NCI-H345 (cell line): ENCODE results near the gene SHANK2.
"Not testable (repeated sequence)": the region's sequence is repeated elsewhere in the genome, so short reads cannot be mapped to it uniquely, and the experiment has no call there.

Experiments used
- DNase-seq: peaks from one replicate; lab custom pipeline; 2025; lab: John Stamatoyannopoulos, UW

The SHANK2 gene

DNA sequence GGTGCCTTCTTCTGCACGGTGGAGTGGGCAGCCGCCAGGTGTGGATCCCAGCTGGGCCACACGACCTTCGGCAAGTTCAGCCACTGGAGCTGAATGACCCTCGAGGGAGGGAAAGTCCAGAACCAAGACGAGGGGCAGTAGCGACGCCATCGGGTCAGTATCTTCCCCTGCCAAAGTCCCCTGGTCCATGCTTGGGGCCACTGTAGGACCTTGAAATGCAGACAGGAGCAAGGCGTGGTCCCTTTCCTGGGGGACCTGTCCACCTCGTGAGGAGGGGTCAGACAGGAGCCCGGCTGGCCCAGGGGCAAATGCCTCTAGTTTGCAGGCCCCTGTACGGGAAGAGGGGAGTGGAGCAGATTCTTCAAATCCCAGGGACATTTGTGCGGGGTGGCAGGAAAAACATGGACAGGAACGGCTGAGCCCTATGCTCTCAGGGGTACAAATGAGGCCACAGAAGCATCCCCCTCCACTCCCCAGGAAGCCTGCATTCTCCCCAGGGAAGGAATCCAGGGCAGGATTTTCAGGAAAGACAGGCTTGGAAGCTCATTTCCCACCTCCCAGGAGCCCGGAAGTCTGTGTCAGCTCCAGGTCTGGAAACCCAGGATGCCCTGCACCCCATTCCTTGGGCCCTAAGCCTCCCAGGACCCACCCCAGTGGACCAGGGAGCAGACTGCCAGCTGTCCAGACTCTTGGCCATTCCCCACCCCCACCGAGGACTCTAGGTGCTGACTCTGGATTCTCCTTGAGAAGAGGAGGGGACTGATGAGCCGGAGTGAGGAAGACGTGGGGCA lies 6.6 kb downstream of the SHANK2 start:
- DNase-seq: no peak

DNA sequence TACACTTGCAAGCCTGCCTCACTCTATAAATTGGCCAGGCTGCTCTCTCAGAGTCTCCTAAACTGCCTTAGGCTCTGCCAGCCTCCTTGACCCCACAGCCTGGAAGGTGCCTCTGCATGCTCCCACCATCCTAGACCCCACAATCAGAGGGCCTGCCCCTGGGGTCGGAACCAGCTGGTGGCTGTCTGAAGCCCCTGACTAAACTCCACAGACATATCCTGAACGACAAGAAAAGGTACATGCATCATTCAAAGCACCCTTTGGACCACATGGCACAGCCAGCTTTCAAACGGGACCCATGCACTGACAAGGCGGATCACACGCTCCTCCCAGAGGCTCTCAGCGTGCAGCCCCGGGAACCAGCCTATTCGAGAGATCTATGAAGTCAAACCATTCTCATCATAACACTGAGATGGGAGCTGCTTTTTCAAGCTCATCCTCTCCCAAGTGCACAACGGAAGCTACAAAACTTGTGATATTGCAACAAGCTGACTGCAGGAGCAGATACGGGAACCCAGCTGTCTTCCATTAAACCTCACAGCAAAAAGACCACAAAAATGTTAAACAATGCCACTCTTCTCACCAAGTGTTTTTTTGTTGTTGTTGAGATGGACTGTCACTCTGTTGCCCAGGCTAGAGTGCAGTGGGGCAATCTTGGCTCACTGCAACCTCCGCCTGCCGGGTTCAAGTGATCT lies 8.1 kb downstream of the SHANK2 start:
- DNase-seq: no peak

DNA sequence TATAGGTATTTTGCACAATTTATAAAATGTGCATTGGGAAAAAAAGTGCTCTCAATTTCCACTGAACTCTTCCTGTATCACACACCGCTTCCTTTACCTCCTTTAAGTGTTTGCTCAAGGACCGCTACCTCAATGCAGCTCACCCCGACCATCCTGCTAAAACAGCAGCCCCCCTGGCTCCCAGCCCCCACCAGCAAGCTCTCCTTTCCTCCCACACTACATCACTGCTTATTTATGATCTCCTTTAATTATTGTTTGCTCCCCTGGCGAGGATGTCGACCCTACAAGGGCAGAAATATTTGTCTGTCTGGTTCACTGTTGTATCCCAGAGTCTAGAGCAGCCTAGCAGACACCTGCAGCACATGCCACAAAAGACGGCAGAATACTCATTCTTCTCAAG lies 10.0 kb downstream of the SHANK2 start:
- DNase-seq: no peak

DNA sequence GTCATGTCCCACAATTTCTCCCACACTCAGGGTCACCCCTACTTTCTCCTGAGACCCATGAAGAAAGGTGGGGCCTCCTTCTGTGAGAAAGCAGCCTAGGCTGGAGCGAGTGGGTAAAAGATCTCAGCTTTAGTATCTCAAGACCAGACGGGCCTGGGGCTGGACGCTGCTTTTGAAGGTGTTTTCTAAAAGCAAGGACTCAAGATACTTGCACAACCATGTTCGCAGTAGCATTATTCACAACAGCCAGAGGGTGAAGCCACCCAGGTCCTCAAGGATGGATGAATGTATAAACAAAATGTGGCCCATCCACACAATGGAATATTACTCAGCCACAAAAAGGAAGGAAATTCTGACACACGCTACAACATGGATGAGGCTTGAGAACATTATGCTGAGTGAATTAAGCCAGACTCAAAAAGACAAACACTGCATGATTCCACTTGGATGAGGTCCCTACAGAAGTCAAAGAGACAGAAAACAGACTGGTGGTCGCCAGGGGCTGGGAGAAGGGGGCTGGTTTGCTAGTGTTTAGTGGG lies 10.6 kb downstream of the SHANK2 start:
- DNase-seq: no peak

DNA sequence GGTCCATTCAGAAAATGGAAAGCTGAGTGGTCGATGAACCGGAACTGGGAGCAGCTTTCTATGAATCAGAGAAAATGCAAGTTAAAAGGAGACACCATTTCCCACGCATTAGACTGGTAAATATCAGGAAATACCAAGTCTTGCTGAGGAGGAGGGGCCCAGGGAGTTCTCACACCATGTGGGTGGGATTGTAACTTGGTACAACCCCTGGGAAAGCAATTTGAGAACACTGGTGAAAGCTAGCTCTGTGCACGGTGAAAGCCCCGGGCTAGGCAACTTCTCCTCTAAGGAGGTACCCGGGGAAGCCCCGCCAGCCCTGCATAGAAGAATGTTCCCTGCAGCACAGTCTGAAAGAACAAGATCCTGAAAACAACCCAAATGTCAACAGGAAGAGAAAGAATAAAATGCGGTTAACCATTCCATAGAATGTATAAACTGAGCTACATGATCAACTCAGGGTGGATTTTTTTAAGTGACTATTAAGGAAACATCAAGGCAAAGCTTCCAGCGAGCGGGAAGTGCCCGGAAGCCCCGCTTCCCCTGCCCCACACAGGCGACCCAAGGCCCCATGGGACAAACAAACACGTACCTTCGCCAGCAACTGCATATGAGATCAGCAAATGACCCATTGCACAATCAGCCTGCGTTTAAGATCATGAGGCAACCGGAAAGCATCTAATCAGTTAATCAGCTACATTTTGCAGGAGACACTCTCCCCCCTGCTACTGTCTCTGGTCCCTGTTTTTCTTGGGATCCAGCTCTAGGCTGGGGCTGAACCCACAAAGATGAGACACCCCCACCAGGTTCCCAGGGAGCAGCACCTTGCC lies 11.3 kb downstream of the SHANK2 start:
- no peak for DNase-seq

DNA sequence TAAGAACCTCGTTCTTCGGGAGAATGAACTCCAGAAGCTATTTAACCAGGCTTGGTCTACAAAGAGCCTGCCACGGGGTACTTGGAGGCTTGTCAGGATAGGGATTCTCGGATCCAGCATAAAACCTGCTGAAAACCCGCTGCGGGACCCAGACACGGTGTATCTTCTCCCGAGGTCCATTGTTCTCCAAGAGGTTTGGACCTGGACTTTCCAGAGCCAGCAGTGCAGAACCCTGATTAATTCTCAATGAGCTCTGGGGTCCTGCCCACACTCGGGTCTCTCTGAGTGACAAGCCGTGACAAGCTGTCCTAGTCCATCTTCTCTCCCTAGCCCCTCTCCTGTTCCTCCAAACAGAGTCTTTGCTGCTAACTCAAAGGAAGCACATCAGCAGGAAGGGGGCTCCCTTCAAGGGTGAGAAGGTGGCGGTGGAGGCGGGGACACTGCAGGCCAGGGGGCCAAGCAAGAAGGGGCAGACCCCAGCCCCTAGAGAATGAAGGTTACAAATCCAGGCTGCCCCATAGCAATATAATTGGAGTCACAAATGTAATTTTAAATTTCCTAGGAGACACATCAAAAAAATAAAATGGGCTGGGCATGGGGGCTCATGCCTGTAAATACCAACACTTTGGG lies 12.2 kb downstream of the SHANK2 start:
- no peak for DNase-seq

DNA sequence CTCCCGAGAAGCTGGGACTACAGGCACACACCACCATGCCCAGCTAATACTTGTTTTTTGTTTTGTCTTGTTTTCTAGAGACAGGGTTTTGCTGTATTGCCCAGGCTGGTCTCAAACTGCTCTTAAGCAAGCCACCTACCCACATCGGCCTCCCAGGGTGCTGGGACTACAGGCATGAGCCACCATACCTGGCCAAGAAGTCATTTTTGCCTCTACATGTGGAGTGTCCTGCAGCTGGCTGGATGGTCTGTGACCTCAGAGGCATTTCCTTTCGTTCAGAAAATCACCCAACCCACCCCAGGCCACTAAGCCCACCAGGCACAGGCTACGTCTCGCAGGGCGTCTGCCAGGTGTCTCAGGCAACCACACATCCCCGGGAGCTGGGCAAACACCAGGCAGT lies 12.8 kb downstream of the SHANK2 start:
- DNase-seq: no peak

DNA sequence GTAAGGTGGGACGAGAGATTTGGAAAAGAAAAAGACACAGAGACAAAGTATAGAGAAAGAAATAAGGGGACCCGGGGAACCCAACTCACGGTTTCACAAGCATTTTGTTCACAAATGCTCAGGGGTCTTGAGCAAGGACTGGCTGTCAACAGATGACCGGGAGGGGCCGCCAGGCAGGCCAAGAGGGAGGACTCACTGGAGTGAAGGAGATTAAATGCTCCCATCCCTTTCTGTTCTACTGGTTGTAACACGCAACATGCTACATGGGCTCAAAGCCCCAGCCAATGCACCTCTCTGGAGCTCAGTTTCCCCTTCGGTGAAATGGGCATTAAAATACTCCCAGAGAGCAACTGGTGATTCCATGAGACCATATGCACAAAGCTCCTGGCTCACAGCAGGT lies 13.4 kb downstream of the SHANK2 start:
- DNase-seq: no peak

DNA sequence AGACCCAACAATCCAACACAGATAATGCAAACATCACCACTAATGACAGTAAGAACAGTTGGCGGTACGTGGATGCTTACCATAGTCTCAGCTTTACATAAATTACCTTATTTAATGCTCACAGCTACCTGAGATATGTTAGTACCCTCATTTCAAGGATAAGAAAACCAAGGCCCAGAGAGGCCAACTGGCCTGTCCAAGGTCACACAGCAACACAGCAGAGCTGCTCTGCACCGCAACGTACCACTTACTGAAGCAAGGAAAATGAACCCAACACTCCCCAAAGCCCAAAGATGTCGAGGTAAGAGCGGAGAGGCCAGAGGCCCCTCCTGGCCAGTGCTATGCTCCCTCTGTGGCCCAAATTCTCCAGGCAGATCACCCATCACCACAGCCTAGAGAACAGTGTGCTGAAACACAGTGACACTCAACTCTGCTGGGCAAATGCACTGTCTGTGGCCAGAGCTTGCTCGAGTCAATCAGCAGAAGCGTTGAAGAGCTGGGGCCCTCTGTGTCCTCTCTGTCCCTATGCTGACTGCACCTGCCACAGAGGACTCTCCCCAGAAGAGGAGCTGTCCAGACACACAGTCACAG lies 14.0 kb downstream of the SHANK2 start:
- no peak for DNase-seq

DNA sequence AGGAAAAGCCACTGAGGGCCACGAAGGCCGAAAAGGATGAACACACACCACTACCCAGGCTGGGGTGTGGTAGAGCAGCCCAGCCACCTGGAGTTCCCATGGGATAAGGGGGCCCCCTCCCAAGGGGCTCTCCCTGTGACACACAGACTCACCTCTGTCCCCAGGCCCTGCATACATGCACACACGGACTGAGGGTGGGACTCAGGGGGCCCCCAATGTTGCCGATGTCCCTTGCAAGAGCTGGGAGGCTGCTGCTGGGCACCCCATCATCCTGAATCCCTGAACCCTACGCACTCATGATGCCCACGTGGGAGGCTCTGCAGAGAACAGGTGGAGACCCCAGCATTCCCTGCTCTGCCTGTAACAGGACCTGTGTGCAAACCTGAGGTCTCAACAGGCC lies 14.5 kb downstream of the SHANK2 start:
- DNase-seq: no peak

DNA sequence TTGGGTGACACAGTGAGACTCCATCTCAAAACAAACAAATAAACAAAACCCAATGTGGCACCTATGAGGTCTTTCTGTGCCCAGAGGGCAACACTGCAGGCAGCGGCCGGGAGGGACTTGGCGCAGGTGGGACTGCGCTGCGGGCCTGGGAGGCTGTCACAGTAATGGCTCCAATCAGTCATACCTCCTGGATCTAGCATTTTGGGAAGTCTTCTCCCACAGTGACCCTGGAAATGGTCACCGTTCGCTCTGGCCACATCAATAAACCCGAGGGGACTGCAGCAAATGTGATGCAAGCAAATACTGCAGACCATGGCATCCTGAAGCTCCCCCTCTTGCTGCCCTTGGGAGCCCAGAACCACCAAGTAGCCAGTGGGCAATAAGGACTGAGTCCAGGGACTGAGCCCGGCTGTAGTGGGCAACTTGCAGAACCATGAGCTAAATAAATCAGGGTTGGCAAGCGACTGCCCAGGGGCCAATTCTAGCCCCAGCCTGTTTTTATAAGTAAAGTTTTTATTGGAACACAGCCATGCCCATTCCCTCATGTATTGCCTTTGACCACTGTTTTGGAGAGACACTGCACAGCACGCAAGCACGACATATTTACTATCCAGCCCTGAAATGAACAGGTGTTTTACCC lies 15.4 kb downstream of the SHANK2 start:
- no peak for DNase-seq

DNA sequence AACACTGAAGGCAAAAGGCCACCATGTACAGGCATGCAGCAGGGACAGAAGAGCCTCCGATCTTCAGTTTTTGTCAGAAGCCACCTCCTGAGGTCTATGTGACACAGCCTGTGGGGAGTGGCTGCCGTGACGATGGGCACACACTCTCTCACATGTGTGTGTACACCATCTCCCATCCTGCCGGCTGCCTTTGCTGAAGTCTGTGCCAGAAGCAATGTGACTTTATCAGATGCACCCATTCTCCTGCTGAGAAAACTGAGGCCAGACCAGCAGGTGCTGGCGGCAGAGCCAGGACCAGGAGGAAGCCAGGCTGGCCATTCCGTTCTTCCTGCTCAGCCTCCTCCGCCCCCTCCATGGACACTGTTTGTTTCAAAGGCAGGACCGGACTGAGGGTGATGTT lies 16.7 kb downstream of the SHANK2 start:
- no peak for DNase-seq

DNA sequence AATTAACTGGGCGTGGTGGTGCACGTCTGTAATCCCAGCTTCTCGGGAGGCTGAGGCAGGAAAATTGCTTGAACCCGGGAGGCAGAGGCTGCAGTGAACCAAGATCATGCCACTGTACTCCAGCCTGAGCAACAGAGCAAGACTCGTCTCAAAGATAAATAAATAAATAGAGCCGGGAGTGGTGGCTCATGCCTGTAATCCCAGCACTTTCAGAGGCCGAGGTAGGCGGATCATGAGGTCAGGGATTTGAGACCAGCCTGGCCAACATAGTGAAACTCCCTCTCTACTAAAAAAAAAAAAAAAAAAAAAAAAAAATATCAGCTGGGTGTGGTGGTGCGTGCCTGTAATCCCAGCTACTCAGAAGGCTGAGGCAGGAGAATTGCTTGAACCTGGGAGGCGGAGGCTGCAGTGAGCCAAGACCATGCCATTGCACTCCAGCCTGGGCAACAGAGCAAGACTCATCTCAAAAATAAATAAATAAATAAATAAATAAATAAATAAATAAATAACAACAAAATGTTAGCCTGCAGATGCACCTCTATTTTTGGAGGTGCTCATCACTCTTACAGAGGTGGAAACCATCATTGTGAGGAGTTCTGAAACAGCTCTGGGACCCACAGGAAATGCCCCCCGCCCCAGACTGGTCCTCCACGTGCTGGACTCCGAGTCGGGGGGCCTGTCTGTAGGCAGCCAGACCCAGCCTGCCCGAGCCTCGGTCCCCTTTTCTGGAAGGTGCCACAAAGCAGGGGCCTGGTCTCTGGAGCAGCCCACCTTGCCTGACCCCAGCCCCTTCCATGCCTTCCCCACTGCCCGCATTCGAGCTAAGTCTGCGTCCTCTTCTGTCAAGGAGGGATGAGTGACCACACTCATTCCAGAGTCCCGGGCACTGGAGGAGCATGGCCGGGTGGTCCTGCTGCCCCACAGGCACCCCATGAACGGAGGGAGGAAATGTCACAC lies 18.2 kb downstream of the SHANK2 start:
- not testable (repeated sequence) for DNase-seq

DNA sequence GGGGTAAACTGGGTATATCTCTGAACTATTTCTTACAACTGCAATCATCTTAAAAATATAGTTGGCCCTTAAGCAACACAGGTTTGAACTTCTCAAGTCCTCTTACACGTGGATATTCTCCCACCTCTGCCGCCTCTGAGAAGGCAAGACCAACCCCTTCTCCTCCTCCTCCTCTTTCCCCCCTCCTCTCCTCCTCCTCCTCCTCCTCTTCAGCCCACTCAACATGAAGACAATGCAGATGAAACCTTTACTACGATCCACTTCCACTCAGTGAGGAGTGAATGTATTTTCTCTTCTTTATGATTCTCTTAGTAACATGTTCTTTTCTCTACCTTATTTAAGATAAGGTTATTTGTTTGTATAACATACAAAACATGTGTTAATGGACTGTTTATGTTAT lies 20.0 kb downstream of the SHANK2 start:
- no peak for DNase-seq

DNA sequence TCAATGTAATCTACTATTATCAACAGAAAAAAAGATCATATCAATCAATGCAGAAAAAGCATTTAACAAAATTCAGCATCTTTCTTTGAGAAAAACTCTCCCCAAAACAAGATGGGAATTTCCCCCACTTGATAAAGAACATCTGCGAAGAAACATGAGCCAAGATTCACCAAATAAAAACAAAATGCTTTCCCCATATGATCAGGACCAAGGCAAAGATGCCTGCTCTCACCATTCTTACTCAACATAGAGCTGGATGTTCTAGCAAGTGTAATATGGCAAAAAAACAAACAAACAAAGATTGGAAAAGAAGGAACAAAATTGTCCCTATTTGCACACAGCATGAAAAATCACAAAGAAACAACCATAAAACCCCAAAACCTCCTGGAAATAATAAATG lies 23.4 kb downstream of the SHANK2 start:
- DNase-seq: no peak

DNA sequence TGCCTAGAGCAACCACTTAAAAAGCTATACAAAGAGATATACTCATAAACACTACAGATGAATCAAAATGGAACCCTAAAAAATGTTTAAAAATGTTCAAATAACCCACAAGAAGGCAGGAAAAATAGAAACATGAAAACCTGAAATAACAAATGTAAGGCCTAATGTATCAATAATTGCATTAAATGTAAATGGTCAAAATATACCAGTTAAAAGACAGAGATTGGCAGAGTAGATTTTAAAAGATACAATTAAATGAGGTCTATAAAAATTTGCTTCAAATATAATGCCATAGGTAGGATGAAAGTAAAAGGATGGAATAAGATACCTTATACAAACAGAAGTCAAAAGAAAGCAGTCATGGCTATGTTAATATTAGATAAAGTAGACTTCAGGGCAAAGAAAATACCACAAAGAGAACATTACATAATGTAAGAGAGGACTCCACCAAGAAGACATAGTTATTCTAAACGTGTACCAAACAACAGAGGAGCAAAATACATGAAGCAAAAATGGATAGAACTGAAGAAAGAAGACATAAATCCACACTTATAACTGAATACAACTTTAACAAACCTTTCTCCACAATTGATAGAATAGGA lies 25.2 kb downstream of the SHANK2 start:
- DNase-seq: no peak

DNA sequence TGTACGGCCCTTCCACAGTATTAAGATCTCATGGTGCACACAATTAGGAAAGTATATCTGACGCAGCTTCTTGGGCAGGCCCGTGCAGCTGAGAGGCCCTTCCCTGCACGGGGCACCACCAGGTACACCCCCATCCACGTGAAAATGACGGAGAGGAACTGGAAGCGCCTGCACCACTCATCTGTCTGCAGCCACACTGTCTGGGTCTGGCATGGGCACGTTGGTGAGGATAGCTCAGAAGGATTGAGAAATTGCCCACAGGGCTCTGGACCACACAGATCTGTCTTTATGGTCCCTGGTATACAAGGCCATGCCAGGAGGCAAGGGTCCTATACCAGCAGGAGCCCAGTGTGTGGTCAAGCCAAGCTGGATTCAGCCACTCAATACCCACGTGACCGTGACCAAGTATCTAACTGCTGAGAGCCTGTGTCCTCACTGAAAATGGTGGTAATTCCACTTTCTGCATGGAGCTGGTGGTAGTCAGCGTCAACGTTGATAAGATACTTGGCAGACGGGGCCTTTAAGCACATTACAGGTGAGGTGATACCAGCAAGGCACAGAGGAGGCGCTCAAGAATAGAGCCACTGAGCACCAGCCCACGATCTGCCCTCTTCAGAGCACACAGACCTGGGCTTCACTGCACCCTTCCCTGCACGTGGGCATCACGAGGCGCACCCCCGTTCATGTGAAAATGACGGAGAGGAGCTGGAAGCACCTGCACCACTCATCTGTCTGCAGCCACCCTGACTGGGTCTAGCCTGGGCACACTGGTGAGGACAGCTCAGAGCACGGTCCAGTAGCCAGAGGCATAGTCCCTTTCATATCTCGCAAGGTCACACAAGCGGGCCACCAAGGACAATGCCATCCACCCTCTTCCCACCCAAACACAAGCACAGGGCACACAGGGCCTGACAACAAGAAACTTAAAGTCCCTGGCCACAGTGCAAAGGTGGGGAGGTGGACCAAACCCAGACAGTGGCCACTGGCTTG lies 28.4 kb downstream of the SHANK2 start:
- DNase-seq: no peak

DNA sequence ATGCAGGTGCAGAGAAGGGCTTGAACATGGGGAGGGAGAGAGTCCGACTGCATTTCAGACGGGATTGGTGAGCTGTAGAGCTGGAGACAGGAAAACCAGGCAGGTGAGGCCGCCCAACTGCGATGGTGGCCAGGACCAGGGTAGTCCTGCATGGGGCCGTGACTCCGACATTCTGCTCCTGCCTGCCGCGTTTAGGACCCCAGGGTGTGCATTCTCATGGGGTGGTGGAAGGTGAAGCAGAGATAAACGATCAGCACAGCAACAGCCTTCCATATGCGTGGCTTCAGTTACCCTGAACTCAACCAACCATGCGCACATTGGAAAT lies 29.3 kb downstream of the SHANK2 start:
- no peak for DNase-seq
